OCI-LY1 (cell line): ENCODE measurements around the gene MAP3K3.

Experiments
- H2AFZ ChIP-seq: fragments of 200-600 bp; sonication (generic), shearing (Covaris generic); 2 replicates; pipeline ENCODE4 v1.6.0; 2014; ENCODE audit warnings: antibody characterized with exemption, mild to moderate bottlenecking, low read length
- H3F3A ChIP-seq: fragments of 200-600 bp; sonication (generic), shearing (Covaris generic); 2 replicates; pipeline ENCODE4 v1.6.0; 2014; ENCODE audit warnings: mild to moderate bottlenecking, antibody characterized with exemption, low read length, moderate library complexity; ENCODE audit not compliant: insufficient read depth
- H3K27ac ChIP-seq: fragments of 200-600 bp; sonication (generic); 2 replicates; pipeline ENCODE4 v1.5.1; 2014; ENCODE audit warnings: low read length, mixed run types, mild to moderate bottlenecking, low read depth; ENCODE audit not compliant: poor library complexity, severe bottlenecking
- H3K27me3 ChIP-seq: fragments of 200-600 bp; sonication (generic); 2 replicates; pipeline ENCODE4 v1.6.0; 2014; ENCODE audit warnings: antibody characterized with exemption, mild to moderate bottlenecking, low read length, moderate library complexity; ENCODE audit not compliant: insufficient read depth
- H3K36me3 ChIP-seq: fragments of 200-600 bp; sonication (generic); 2 replicates; pipeline ENCODE4 v1.6.1; 2014; ENCODE audit warnings: mild to moderate bottlenecking, antibody characterized with exemption, low read length, moderate library complexity, mixed read lengths; ENCODE audit not compliant: insufficient read depth
- H3K4me1 ChIP-seq: fragments of 200-600 bp; sonication (generic); 2 replicates; pipeline ENCODE4 v1.5.1; 2014; ENCODE audit warnings: mild to moderate bottlenecking, low read length, moderate library complexity; ENCODE audit not compliant: insufficient read depth, severe bottlenecking
- H3K4me2 ChIP-seq: fragments of 200-600 bp; sonication (generic), shearing (Covaris generic); 2 replicates; pipeline ENCODE4 v1.6.1; 2014; ENCODE audit warnings: low read length
- H3K4me3 ChIP-seq: fragments of 200-600 bp; sonication (generic); 2 replicates; pipeline ENCODE4 v1.5.1; 2014; ENCODE audit warnings: low read length, low read depth, mild to moderate bottlenecking, mixed read lengths; ENCODE audit not compliant: poor library complexity, severe bottlenecking
- H3K79me2 ChIP-seq: fragments of 200-600 bp; shearing (Covaris generic); 2 replicates; pipeline ENCODE4 v1.6.1; 2016; ENCODE audit warnings: mixed run types, low read length, mixed read lengths; ENCODE audit not compliant: insufficient read depth
- H3K9ac ChIP-seq: fragments of 200-600 bp; sonication (generic), shearing (Covaris generic); 2 replicates; pipeline ENCODE4 v1.6.1; 2014; ENCODE audit warnings: mild to moderate bottlenecking, low read length, mixed read lengths
- H3K9me2 ChIP-seq: fragments of 200-600 bp; sonication (generic), shearing (Covaris generic); 2 replicates; pipeline ENCODE4 v1.6.1; 2014; ENCODE audit warnings: low read depth, mild to moderate bottlenecking, low read length, mixed read lengths
- H3K9me3 ChIP-seq: fragments of 200-600 bp; shearing (Covaris generic); 2 replicates; pipeline ENCODE4 v1.6.1; 2014; ENCODE audit warnings: low read length, mixed read lengths
- H4K20me1 ChIP-seq: fragments of 200-600 bp; sonication (generic), shearing (Covaris generic); 2 replicates; pipeline ENCODE4 v1.6.0; 2016; ENCODE audit warnings: mild to moderate bottlenecking, low read length; ENCODE audit not compliant: insufficient read depth
- EZH2 ChIP-seq: fragments of 200-600 bp; sonication (generic), shearing (Covaris generic); IDR thresholded peaks from 2 replicates; pipeline ENCODE4 v1.8.0; 2017; ENCODE audit warnings: borderline replicate concordance, mixed run types, mild to moderate bottlenecking, antibody characterized with exemption, low read length, moderate library complexity, mixed read lengths
- TF ChIP-seq, protein P1 (sequence below): fragments of 200-600 bp; sonication (generic), shearing (Covaris generic); IDR thresholded peaks from 2 replicates; pipeline ENCODE4 v1.5.1; 2017; ENCODE audit warnings: mild to moderate bottlenecking, antibody characterized with exemption, low read length, moderate library complexity, mixed read lengths

The MAP3K3 gene

DNA sequence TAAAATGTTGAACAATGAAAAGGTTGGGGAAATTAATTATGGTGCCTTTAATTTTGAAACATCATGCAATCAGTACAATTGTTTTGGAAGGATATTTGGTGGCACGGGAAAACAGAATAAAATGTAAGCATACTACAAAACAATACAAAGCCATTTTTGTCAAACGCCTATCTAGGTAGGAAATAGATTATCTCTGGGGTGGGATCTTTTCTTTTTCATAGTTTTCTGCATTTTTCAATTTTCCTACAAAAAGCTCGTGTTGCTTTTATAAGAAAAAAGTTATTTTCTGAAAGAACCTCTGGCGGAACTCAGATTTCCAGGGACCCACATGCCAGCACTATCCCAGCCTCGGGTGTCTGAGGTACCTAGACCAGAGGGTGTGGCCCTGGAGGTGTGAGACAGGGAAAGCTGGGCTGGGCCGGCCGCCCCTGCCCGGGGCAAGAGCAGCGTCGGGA is 961 bp upstream of the MAP3K3 start:
- H3K27ac ChIP-seq: no peak overlapping the region

DNA sequence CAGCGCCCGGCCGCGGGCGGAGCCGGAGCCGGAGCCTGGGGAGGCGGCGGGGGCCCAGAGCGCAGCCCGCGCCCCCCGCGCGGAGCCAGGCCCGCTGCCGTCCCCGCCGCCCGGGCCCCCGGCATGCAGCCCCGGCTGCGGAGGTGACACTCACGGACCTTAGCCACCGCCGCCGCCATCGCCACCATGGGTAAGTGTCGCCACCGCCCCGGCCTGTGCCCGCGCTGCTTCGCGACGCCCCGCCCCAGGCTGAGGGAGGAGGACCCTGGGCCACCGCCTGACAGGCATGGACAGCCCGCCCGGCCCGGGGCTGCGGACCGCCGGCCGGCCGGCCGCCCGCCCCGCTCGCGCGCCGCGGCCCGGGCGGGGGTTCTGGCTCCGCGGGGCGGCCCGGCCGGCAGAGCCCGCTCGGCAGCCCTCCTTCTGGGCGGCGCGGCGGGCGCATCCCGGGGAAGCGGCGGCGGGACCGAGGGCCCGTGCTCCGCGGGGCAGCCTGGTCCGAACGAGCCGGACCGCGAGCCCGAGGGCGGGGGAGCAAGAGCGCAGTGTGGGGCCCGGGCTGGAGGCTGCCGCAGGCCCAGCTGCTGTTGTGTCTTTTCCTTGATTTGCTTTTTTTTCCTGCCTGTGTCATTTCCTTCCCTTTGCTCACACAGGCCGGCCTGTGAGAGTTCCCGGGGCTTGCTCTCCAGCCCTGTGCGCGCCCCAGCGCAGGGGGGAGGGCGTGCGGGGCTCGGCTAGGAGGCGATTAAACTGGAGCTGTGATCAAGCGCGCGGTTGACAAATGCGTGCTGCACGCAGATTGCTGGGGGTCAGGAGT is 565 bp downstream of the MAP3K3 start:
- peak overlapping the region; percentile 66 for H3K4me3 ChIP-seq
- peaks cover 20% of the 10 kb centered on the region for H3K4me1 ChIP-seq
- H3K36me3 ChIP-seq: no peaks in the 10 kb centered on the region
- H4K20me1 ChIP-seq: no peaks in the 10 kb centered on the region
- TF ChIP-seq, protein P1, sequence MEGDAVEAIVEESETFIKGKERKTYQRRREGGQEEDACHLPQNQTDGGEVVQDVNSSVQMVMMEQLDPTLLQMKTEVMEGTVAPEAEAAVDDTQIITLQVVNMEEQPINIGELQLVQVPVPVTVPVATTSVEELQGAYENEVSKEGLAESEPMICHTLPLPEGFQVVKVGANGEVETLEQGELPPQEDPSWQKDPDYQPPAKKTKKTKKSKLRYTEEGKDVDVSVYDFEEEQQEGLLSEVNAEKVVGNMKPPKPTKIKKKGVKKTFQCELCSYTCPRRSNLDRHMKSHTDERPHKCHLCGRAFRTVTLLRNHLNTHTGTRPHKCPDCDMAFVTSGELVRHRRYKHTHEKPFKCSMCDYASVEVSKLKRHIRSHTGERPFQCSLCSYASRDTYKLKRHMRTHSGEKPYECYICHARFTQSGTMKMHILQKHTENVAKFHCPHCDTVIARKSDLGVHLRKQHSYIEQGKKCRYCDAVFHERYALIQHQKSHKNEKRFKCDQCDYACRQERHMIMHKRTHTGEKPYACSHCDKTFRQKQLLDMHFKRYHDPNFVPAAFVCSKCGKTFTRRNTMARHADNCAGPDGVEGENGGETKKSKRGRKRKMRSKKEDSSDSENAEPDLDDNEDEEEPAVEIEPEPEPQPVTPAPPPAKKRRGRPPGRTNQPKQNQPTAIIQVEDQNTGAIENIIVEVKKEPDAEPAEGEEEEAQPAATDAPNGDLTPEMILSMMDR: no peak
- no peak for TF ChIP-seq EZH2
- no peaks in the 10 kb centered on the region for H3K9me2 ChIP-seq
- H3K27ac ChIP-seq: no peak overlapping the region
- H3F3A ChIP-seq: no peaks in the 10 kb centered on the region
- H3K4me2 ChIP-seq: peak overlapping the region; percentile 94
- H3K79me2 ChIP-seq: no peaks in the 10 kb centered on the region
- H3K9me3 ChIP-seq: no peaks in the 10 kb centered on the region
- no peak overlapping the region for H2AFZ ChIP-seq
- H3K27me3 ChIP-seq: no peaks in the 10 kb centered on the region
- peak overlapping the region; percentile 56 for H3K9ac ChIP-seq

More for the DNA sequence above, 961 bp upstream of the MAP3K3 start:
- Histone ChIP-seq H2AFZ (no peak overlapping the region), H3K4me1 (peaks cover 20% of the 10 kb centered on the region), H3K9ac (peak overlapping the region; percentile 63), H3K79me2 (no peaks in the 10 kb centered on the region), H3K36me3 (no peaks in the 10 kb centered on the region), H4K20me1 (no peaks in the 10 kb centered on the region), H3F3A (no peaks in the 10 kb centered on the region), H3K4me2 (peak overlapping the region; percentile 72), H3K9me3 (no peaks in the 10 kb centered on the region), H3K9me2 (no peaks in the 10 kb centered on the region), H3K4me3 (peak overlapping the region; percentile 66), H3K27me3 (no peaks in the 10 kb centered on the region)
- no peak for TF ChIP-seq EZH2
- TF ChIP-seq, protein P1: no peak

DNA sequence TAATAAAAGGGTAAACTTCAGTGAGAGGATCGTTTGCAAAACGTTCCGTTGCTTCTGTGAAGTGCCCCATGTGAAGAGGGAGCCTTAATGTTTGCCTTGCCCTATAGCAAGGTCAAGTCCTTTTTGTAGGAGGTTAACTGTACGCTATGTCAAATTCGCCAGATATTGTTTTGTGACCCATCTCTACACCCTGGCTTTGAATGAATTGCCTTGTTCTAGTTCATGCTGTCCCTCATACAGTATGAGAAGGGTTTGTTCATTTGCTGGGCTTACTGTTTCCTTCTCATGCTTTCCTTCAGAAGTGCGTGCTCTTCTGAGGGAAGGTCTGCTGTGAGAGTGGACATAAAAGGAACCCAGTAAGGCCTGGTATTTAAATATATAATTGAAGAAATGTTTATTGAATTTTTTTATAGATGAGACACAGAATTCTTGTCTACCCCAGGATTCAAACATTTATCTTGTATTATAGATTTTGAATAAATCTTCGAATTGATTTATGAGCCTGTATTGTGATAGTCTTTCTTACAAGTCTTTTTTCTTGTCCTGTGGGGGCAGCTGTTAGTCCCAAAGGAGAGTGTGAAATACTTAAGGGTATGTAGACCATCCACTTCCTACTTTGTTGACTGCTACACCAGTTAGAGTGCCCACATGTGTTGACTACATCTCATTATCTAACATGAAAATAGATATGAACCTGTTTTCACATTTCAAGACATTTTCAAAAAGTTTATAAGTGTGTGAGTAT is 1.7 kb downstream of the MAP3K3 start:
- no peaks in the 10 kb centered on the region for H3F3A ChIP-seq
- H4K20me1 ChIP-seq: no peaks in the 10 kb centered on the region
- H3K27ac ChIP-seq: no peak overlapping the region
- H3K4me3 ChIP-seq: peak overlapping the region; percentile 66
- no peaks in the 10 kb centered on the region for H3K36me3 ChIP-seq
- H3K27me3 ChIP-seq: no peaks in the 10 kb centered on the region
- H3K4me2 ChIP-seq: peak overlapping the region; percentile 94
- H3K4me1 ChIP-seq: peaks cover 20% of the 10 kb centered on the region
- no peak for TF ChIP-seq EZH2
- TF ChIP-seq, protein P1: no peak
- H3K9me2 ChIP-seq: no peaks in the 10 kb centered on the region
- H3K9me3 ChIP-seq: no peaks in the 10 kb centered on the region
- peak overlapping the region; percentile 56 for H3K9ac ChIP-seq
- no peak overlapping the region for H2AFZ ChIP-seq
- H3K79me2 ChIP-seq: no peaks in the 10 kb centered on the region
